Body of pancreas (tissue), 4 donors: ENCODE data around the gene ESRRG. TPM values are rescaled to one million over a fixed set of nuclear protein-coding genes. Genes with fewer than 3 reads are reported as not detected.

ENCODE experiments used
- ATAC-seq: fragments of 150-250 bp; one replicate; pipeline ENCODE4 v1.9.1; 2016
- DNase-seq, 4 donors: peaks; one replicate each; pipeline ENCODE4 v3.0.0-alpha.2; 2019
- H3K27ac ChIP-seq, 4 donors: fragments of 200-600 bp; sonication (generic); 1 replicate in 3 of 4; 2 replicates in 1 of 4; pipeline versions ENCODE4 v1.5.1 to v1.6.1; 2016 to 2019; ENCODE audit warnings: mild to moderate bottlenecking in 1 of 4, mixed read lengths in 1 of 4, moderate library complexity in 1 of 4
- H3K27me3 ChIP-seq, 2 donors: fragments of 200-600 bp; sonication (generic); one replicate each; pipeline ENCODE4 v1.6.0; 2016; ENCODE audit warnings: mild to moderate bottlenecking in 1 of 2
- H3K36me3 ChIP-seq, 2 donors: fragments of 200-600 bp; sonication (generic); replicated peaks in 1 of 2; 2 replicates each; pipeline ENCODE4 v1.5.1; 2016; ENCODE audit warnings: low read depth in 2 of 2; ENCODE audit not compliant: insufficient read depth in 1 of 2
- H3K4me1 ChIP-seq: fragments of 200-600 bp; sonication (generic); one replicate; pipeline ENCODE4 v1.6.0; 2016
- H3K4me3 ChIP-seq, 2 donors: fragments of 200-600 bp; sonication (generic); 1 replicate in 1 of 2; 2 replicates in 1 of 2; pipeline ENCODE4 v1.5.1; 2016 to 2019
- H3K9me3 ChIP-seq, 3 donors: fragments of 200-600 bp; sonication (generic); 1 replicate in 2 of 3; 2 replicates in 1 of 3; pipeline ENCODE4 v1.5.1; 2016
- POLR2A ChIP-seq, 3 donors: fragments of 450-650 bp; IDR thresholded peaks; one replicate each; pipeline ENCODE4 v1.6.1; 2016; ENCODE audit warnings: antibody characterized with exemption in 3 of 3, mild to moderate bottlenecking in 2 of 3
- WGBS, 2 donors: methylation state at CpG; one replicate each; pipeline ENCODE4 v1.1.5; 2017; 5-methylcytosine and 5-hydroxymethylcytosine counted together
- intact Hi-C: fragments of 100-400 bp; cut with DNase I; formaldehyde crosslinking; loops from one replicate; pipeline ENCODE4 v1.15.1; 2023
- total RNA-seq, 2 donors: library from RNA; depleted of rRNA; stranded (reverse); fragments of >200 nt; gene quantifications; one replicate each; pipeline ENCODE4 v1.1.0, GENCODE V29; 2016
- TF ChIP-seq, protein P1 (sequence below), 7 experiments: fragments of 450-650 bp in 4 of 7; fragments of 200-600 bp in 3 of 7; sonication (generic) in 3 of 7; IDR thresholded peaks; one replicate each; pipeline ENCODE4 v1.5.1; 2016 to 2019; ENCODE audit warnings: antibody characterized with exemption in 7 of 7

Gene ESRRG
- total RNA-seq, 2 donors from 2014 or later: 13.5 to 18.7 TPM

DNA sequence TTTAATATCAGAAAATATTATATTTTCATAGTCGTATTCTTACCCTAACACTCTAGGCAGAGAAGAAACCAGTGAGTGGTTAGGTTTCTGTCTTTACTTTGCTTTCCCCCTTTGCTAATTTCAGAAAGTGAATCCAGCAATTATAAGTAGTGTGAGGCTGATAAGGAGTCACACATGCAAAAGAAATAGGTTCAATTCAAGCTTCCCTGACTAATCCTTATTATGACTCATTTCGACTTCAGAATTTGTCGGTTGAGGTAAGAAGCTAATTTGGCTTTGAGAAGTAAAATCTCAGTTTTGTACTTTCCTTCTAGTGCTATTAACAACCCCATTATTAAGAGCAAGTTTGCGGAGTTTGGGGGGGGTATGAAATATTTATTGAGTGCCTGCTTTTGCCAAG, 22.4 kb downstream of the ESRRG start:
- no peaks in the 10 kb centered on the region for H3K27me3 ChIP-seq
- H3K36me3 ChIP-seq: no peaks in the 10 kb centered on the region
- TF ChIP-seq, protein P1, sequence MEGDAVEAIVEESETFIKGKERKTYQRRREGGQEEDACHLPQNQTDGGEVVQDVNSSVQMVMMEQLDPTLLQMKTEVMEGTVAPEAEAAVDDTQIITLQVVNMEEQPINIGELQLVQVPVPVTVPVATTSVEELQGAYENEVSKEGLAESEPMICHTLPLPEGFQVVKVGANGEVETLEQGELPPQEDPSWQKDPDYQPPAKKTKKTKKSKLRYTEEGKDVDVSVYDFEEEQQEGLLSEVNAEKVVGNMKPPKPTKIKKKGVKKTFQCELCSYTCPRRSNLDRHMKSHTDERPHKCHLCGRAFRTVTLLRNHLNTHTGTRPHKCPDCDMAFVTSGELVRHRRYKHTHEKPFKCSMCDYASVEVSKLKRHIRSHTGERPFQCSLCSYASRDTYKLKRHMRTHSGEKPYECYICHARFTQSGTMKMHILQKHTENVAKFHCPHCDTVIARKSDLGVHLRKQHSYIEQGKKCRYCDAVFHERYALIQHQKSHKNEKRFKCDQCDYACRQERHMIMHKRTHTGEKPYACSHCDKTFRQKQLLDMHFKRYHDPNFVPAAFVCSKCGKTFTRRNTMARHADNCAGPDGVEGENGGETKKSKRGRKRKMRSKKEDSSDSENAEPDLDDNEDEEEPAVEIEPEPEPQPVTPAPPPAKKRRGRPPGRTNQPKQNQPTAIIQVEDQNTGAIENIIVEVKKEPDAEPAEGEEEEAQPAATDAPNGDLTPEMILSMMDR (IDR thresholded peaks at IDR 0.05): no peak
- no peak for TF ChIP-seq POLR2A (IDR thresholded peaks at IDR 0.05)
- H3K4me1 ChIP-seq: no peaks in the 10 kb centered on the region
- no peak overlapping the region for H3K4me3 ChIP-seq
- intact Hi-C loops: no loop called here
- ATAC-seq: no peak
- no peaks in the 10 kb centered on the region for H3K9me3 ChIP-seq
- DNase-seq: no peak
- WGBS, 2 donors: 78 to 87% methylated on average over 4 of the region's 4 CpGs
- no peak overlapping the region for H3K27ac ChIP-seq

DNA sequence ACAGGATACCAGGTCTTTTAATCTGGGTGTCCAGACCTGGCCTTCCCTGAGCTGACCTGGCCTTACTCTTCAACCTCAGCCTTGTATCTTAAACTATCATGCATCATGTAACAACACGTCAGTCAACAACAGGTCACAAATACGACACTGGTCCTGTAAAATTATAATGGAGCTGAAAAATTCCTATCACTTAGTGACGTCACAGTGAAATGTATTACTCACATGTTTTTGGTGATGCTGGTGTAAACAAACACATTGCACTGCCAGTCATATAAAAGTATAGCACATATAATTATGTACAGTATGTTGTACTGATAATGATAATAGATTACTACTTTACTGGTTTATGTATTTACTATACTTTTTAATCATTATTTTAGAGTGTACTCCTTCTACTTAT, 31.5 kb downstream of the ESRRG start:
- TF ChIP-seq, protein P1 (IDR thresholded peaks at IDR 0.05): no peak
- no peak for TF ChIP-seq POLR2A (IDR thresholded peaks at IDR 0.05)
- H3K36me3 ChIP-seq: no peaks in the 10 kb centered on the region
- intact Hi-C loops: no loop called here
- 85 to 87% methylated on average over 3 of the region's 3 CpGs for WGBS, 2 donors
- H3K4me1 ChIP-seq: no peaks in the 10 kb centered on the region
- no peaks in the 10 kb centered on the region for H3K9me3 ChIP-seq
- H3K27ac ChIP-seq: no peak overlapping the region
- DNase-seq (no peak), ATAC-seq (no peak)
- no peaks in the 10 kb centered on the region for H3K27me3 ChIP-seq
- H3K4me3 ChIP-seq: no peak overlapping the region

DNA sequence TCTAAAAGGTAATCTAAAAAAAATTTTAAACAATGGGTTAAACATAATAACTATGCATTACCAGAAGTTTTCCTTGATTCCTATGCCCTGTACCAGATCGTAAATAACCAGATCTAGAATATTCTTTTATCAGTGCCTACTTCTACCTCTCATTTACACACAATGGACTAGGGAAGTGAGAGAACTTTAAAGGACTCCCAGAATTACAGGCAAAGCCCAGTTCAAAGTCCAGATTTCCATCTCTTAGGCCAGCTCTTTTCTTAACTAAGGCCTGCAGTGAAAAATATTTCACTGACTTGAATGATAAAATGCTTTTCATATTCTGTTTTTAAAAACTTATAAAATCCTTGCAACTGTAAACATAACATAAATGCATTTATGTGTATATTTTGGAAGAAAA, 32.6 kb downstream of the ESRRG start:
- WGBS, 2 donors: 69 to 78% methylated on average over 1 of the region's 1 CpG
- intact Hi-C loops: no loop called here
- H3K27me3 ChIP-seq: no peaks in the 10 kb centered on the region
- TF ChIP-seq, protein P1 (IDR thresholded peaks at IDR 0.05): no peak
- no peak for TF ChIP-seq POLR2A (IDR thresholded peaks at IDR 0.05)
- H3K4me1 ChIP-seq: no peaks in the 10 kb centered on the region
- no peak overlapping the region for H3K27ac ChIP-seq
- DNase-seq: no peak
- no peaks in the 10 kb centered on the region for H3K36me3 ChIP-seq
- no peak for ATAC-seq
- H3K9me3 ChIP-seq: no peaks in the 10 kb centered on the region
- H3K4me3 ChIP-seq: no peak overlapping the region

DNA sequence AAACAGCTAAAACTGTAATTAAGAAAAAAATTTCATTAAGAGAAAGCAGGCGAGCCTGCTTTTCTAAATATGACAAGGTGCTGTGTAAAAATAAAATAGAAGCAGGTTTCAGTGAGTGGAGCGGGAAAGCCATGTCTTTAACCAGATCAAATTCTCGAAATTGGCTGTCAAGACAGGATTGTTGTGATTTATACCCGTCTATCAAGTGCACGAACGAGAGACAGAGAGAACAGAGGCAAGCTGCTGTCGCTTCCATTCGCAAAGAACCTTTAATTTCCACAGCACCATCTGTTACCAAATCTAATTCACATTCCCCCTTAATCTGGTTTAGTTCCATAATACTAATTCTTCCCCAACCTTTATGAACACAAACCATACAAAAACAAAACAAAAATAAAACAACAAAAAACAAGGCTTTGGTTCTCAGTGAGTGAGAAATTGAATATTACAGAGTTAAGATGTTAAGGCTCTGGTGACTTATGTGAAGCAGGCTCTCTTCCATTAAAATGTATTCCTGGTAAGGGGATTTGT, 35.0 kb downstream of the ESRRG start:
- TF ChIP-seq POLR2A (IDR thresholded peaks at IDR 0.05): no peak
- TF ChIP-seq, protein P1 (IDR thresholded peaks at IDR 0.05): no peak
- 68 to 83% methylated on average over 8 of the region's 8 CpGs for WGBS, 2 donors
- intact Hi-C loops: no loop called here

More for the DNA sequence above, 35.0 kb downstream of the ESRRG start:
- H3K9me3 ChIP-seq: no peaks in the 10 kb centered on the region
- no peak overlapping the region for H3K4me3 ChIP-seq
- no peaks in the 10 kb centered on the region for H3K27me3 ChIP-seq
- ATAC-seq (no peak), DNase-seq (no peak)
- no peaks in the 10 kb centered on the region for H3K4me1 ChIP-seq
- H3K36me3 ChIP-seq: no peaks in the 10 kb centered on the region
- H3K27ac ChIP-seq: no peak overlapping the region
